HepG2 (cell line): Measurements from ENCODE around the gene OR2AT4. TPM values are rescaled to one million over a fixed set of nuclear protein-coding genes. Genes with fewer than 3 reads are reported as not detected.
A peak's percentile ranks its signal among the peaks of the same experiment; 100 is the strongest.

Experiments used
- BHLHE40 ChIP-seq: IDR thresholded peaks from 2 replicates; pipeline ENCODE4 v1.6.1; 2011; ENCODE audit warnings: low read length, improper control_type of control experiment
- FOXA1 ChIP-seq, 2 experiments: fragments of 450-650 bp in 1 of 2; sonication (generic) in 1 of 2; formaldehyde crosslinking in 1 of 2; IDR thresholded peaks; 2 replicates each; pipeline versions ENCODE4 v1.4.0 to v1.6.1; 2016 to 2020; ENCODE audit warnings: missing genetic modification reagents in 1 of 2
- FOXP1 ChIP-seq, 2 experiments: fragments of 450-650 bp in 1 of 2; IDR thresholded peaks; 2 replicates each; pipeline ENCODE4 v1.6.1; 2017 to 2018; ENCODE audit warnings: antibody characterized with exemption in 1 of 2
- HHEX ChIP-seq: IDR thresholded peaks from 2 replicates; pipeline ENCODE4 v1.6.1; 2016; ENCODE audit warnings: control low read depth
- IRX3 ChIP-seq: sonication (generic); formaldehyde crosslinking; IDR thresholded peaks from 2 replicates; pipeline ENCODE4 v1.8.1; 2023; ENCODE audit warnings: mild to moderate bottlenecking, low read depth, missing genetic modification reagents, borderline replicate concordance
- MAFF ChIP-seq: IDR thresholded peaks from 2 replicates; pipeline ENCODE4 v1.6.1; 2011; ENCODE audit warnings: low read depth, low read length, improper control_type of control experiment
- MATR3 ChIP-seq: sonication (generic); formaldehyde crosslinking; IDR thresholded peaks from 2 replicates; pipeline ENCODE4 v1.4.0; 2020; ENCODE audit warnings: missing genetic modification reagents
- PAX8 ChIP-seq: sonication (generic); formaldehyde crosslinking; IDR thresholded peaks from 2 replicates; pipeline ENCODE4 v1.8.0; 2022; ENCODE audit warnings: mild to moderate bottlenecking, missing genetic modification reagents, borderline replicate concordance
- RFXANK ChIP-seq: IDR thresholded peaks from 2 replicates; pipeline ENCODE4 v1.6.1; 2016
- SALL1 ChIP-seq: sonication (generic); formaldehyde crosslinking; IDR thresholded peaks from 2 replicates; pipeline ENCODE4 v1.8.0; 2022; ENCODE audit warnings: mild to moderate bottlenecking, missing genetic modification reagents
- SRSF4 ChIP-seq: fragments of 200-400 bp; formaldehyde crosslinking; IDR thresholded peaks from one replicate; pipeline ENCODE4 v1.6.1; 2018; ENCODE audit warnings: mild to moderate bottlenecking, low read depth, low read length, moderate library complexity; ENCODE audit not compliant: poor library complexity, severe bottlenecking
- ZNF160 ChIP-seq: sonication (generic); formaldehyde crosslinking; IDR thresholded peaks from 2 replicates; pipeline ENCODE4 v1.8.0; 2022; ENCODE audit warnings: mild to moderate bottlenecking, inconsistent platforms, missing genetic modification reagents
- ZNF484 ChIP-seq: sonication (generic); formaldehyde crosslinking; IDR thresholded peaks from 2 replicates; pipeline ENCODE4 v1.5.1; 2020; ENCODE audit warnings: mild to moderate bottlenecking, low read depth, missing genetic modification reagents, borderline replicate concordance
- ZNF761 ChIP-seq: sonication (generic); formaldehyde crosslinking; conservative IDR thresholded peaks from 2 replicates; pipeline ENCODE4 v1.4.0; 2020; ENCODE audit warnings: mild to moderate bottlenecking, missing genetic modification reagents
- ZNF850 ChIP-seq: sonication (generic); formaldehyde crosslinking; conservative IDR thresholded peaks from 2 replicates; pipeline ENCODE4 v1.9.0; 2021; ENCODE audit warnings: mild to moderate bottlenecking, missing genetic modification reagents
- polyA plus RNA-seq, 8 experiments: library from polyadenylated mRNA; depleted of rRNA in 3 of 8; stranded (reverse) in 7 of 8; unstranded in 1 of 8; fragments of >200 nt; fragmentation: Illumina TruSeq in 4 of 8; extraction: Trizol in 4 of 8; gene quantifications; 2 replicates each; pipeline versions ENCODE4 v1.2.1 to v1.2.3, GENCODE V29; 2011 to 2016; ENCODE audit warnings: low read depth in 4 of 8, missing spikeins in 1 of 8, mixed read lengths in 1 of 8; ENCODE audit not compliant: insufficient read depth in 1 of 8
- total RNA-seq, 5 experiments: library from RNA; depleted of rRNA; stranded (reverse); fragments of >200 nt; fragmentation: Illumina TruSeq; extraction: Trizol; gene quantifications; 2 replicates each; pipeline ENCODE4 v1.2.3, GENCODE V29; 2016; ENCODE audit warnings: low read depth in 1 of 5
- TF ChIP-seq, protein P1 (sequence below): sonication (generic); formaldehyde crosslinking; IDR thresholded peaks from 2 replicates; pipeline ENCODE4 v1.5.1; 2020; ENCODE audit warnings: missing genetic modification reagents, mild to moderate bottlenecking, borderline replicate concordance
- TF ChIP-seq, protein P2 (sequence below): sonication (generic); formaldehyde crosslinking; IDR thresholded peaks from 2 replicates; pipeline ENCODE4 v1.5.0; 2020; ENCODE audit warnings: missing genetic modification reagents
- TF ChIP-seq, protein P3 (sequence below): sonication (generic); formaldehyde crosslinking; IDR thresholded peaks from 2 replicates; pipeline ENCODE4 v1.5.0; 2020; ENCODE audit warnings: missing genetic modification reagents, mild to moderate bottlenecking, borderline replicate concordance
- TF ChIP-seq, protein P4 (sequence below): sonication (generic); formaldehyde crosslinking; IDR thresholded peaks from 2 replicates; pipeline ENCODE4 v1.4.0; 2020; ENCODE audit warnings: missing genetic modification reagents, borderline replicate concordance
- TF ChIP-seq, protein P5 (sequence below): IDR thresholded peaks from 2 replicates; pipeline ENCODE4 v1.6.1; 2016; ENCODE audit warnings: mild to moderate bottlenecking
- TF ChIP-seq, protein P6 (sequence below): sonication (generic); formaldehyde crosslinking; IDR thresholded peaks from 2 replicates; pipeline ENCODE4 v1.8.0; 2022; ENCODE audit warnings: missing genetic modification reagents, low read depth, mild to moderate bottlenecking, borderline replicate concordance

Gene OR2AT4
- total and polyA plus RNA-seq, 2 of the 13 experiments (the other 11 are each of a cell fraction or from before 2014, with no cell fraction given) = not detected

DNA sequence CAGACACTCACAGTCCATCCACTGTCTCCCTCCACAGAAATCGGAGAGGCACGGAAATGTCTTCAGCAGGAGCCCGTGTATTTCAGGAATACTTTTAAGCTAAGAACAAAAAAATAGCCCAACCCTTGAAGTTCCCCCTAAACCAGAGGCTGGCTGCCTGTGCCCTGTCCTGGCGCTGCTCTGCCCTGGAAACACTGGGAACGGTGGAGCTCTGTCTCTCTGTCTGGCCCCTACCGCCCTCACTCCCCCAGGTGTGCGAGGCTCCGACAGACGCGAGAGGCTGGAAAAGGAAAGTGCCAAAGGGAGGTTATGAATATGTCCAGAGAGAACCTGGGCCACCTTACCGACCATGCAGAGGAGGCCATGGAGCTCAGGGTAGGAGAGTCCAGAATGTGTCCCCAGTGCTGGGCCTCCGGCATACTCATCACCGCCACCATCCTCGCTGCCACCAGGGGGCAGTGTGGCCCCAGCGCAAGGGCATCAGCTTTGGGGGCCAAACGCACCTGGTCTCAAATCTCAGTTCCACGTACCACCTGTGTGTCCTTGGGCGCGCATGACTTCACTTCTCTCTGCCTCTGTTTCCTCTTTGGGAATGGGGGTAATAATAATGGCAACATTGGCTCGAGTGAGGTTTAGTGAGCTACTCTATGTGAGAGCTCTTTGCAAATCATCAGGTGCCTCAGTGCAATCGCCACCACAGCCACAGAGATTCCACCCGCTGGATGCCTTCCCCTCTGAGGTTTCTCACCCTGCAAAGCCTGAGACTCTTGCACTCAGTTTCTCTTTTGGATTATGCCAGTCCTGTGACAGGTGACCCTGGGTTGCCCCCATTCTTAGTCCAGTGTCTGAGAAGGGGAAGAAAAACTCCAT lies 43.8 kb upstream of the OR2AT4 start (continued):
- TF ChIP-seq, protein P1, sequence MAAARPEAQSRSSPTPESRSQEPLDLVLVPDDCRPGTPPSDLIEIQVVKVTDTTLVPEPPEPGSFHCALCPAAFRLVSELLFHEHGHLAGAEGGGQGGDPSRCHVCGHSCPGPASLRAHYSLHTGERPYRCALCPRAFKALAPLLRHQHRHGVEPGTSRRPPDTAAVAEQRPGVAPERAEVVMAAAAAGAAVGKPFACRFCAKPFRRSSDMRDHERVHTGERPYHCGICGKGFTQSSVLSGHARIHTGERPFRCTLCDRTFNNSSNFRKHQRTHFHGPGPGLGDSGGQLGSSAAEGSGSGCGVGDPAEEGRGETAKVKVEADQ (CRISPR knock-in tag) = no peak
- no peak for TF ChIP-seq MATR3 (CRISPR knock-in tag)
- no peak for TF ChIP-seq RFXANK (CRISPR knock-in tag)
- no peak for TF ChIP-seq FOXP1 (IDR thresholded peaks at IDR 0.05)
- no peak for TF ChIP-seq FOXP1 (CRISPR knock-in tag; IDR thresholded peaks at IDR 0.05)
- TF ChIP-seq ZNF761 (CRISPR knock-in tag) = no peak
- TF ChIP-seq, protein P2, sequence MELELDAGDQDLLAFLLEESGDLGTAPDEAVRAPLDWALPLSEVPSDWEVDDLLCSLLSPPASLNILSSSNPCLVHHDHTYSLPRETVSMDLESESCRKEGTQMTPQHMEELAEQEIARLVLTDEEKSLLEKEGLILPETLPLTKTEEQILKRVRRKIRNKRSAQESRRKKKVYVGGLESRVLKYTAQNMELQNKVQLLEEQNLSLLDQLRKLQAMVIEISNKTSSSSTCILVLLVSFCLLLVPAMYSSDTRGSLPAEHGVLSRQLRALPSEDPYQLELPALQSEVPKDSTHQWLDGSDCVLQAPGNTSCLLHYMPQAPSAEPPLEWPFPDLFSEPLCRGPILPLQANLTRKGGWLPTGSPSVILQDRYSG (CRISPR knock-in tag) = no peak
- peak; percentile 51; the same call in 1 of the 2 replicates for TF ChIP-seq SALL1 (CRISPR knock-in tag)
- TF ChIP-seq, protein P3, sequence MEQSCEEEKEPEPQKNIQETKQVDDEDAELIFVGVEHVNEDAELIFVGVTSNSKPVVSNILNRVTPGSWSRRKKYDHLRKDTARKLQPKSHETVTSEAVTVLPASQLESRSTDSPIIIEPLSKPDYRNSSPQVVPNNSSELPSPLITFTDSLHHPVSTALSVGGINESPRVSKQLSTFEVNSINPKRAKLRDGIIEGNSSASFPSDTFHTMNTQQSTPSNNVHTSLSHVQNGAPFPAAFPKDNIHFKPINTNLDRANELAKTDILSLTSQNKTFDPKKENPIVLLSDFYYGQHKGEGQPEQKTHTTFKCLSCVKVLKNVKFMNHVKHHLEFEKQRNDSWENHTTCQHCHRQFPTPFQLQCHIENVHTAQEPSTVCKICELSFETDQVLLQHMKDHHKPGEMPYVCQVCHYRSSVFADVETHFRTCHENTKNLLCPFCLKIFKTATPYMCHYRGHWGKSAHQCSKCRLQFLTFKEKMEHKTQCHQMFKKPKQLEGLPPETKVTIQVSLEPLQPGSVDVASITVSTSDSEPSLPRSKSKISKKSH (CRISPR knock-in tag) = no peak
- TF ChIP-seq, protein P4, sequence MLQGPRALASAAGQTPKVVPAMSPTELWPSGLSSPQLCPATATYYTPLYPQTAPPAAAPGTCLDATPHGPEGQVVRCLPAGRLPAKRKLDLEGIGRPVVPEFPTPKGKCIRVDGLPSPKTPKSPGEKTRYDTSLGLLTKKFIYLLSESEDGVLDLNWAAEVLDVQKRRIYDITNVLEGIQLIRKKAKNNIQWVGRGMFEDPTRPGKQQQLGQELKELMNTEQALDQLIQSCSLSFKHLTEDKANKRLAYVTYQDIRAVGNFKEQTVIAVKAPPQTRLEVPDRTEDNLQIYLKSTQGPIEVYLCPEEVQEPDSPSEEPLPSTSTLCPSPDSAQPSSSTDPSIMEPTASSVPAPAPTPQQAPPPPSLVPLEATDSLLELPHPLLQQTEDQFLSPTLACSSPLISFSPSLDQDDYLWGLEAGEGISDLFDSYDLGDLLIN = no peak
- no peak for TF ChIP-seq BHLHE40
- no peak for TF ChIP-seq PAX8 (CRISPR knock-in tag)
- TF ChIP-seq IRX3 (CRISPR knock-in tag) = no peak
- TF ChIP-seq, protein P5, sequence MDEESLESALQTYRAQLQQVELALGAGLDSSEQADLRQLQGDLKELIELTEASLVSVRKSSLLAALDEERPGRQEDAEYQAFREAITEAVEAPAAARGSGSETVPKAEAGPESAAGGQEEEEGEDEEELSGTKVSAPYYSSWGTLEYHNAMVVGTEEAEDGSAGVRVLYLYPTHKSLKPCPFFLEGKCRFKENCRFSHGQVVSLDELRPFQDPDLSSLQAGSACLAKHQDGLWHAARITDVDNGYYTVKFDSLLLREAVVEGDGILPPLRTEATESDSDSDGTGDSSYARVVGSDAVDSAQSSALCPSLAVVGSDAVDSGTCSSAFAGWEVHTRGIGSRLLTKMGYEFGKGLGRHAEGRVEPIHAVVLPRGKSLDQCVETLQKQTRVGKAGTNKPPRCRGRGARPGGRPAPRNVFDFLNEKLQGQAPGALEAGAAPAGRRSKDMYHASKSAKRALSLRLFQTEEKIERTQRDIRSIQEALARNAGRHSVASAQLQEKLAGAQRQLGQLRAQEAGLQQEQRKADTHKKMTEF = 0 out of 2 replicates have a peak, but pooled peaks have one; percentile 48
- TF ChIP-seq, protein P6, sequence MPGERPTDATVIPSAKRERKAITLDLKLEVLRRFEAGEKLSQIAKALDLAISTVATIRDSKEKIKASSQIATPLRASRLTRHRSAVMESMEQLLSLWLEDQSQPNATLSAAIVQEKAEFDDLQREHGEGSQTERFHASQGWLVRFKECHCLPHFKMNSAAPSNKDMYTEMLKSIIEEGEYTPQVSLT (CRISPR knock-in tag) = no peak
- TF ChIP-seq MAFF = no peak
- no peak for TF ChIP-seq ZNF850 (CRISPR knock-in tag)
- TF ChIP-seq SRSF4 = no peak
- no peak for TF ChIP-seq HHEX (CRISPR knock-in tag)
- TF ChIP-seq FOXA1 (IDR thresholded peaks at IDR 0.05) = no peak
- no peak for TF ChIP-seq FOXA1 (CRISPR knock-in tag; IDR thresholded peaks at IDR 0.05)
- TF ChIP-seq ZNF484 = no peak
- TF ChIP-seq ZNF160 = no peak
